SK-N-SH treated with all-trans-retinoic acid at 6 μM for 48 hours (cell line): ENCODE results near the gene CHMP1B.

Experiments used
- ATAC-seq: fragments of 200-7000 bp; cut with Tn5 transposase; 3 replicates; pipeline ENCODE4 v1.9.1; 2020; ENCODE audit warnings: mild to moderate bottlenecking, moderate library complexity
- ARNTL ChIP-seq: fragments of 450-650 bp; formaldehyde crosslinking; IDR thresholded peaks from 2 replicates; pipeline ENCODE4 v1.5.0; 2020; ENCODE audit warnings: low read depth, mild to moderate bottlenecking, moderate library complexity, borderline replicate concordance
- BACH2 ChIP-seq: fragments of 250-450 bp; sonication (Bioruptor Pico); IDR thresholded peaks from 2 replicates; pipeline ENCODE4 v1.9.0; 2021; ENCODE audit warnings: mild to moderate bottlenecking, borderline replicate concordance
- CREB5 ChIP-seq: fragments of 250-450 bp; sonication (Bioruptor Pico); IDR thresholded peaks from 2 replicates; pipeline ENCODE4 v1.5.1; 2020; ENCODE audit warnings: low read depth, mild to moderate bottlenecking, moderate library complexity
- CSDC2 ChIP-seq: fragments of 250-450 bp; sonication (Bioruptor Pico); IDR thresholded peaks from 2 replicates; pipeline ENCODE4 v1.5.0; 2020; ENCODE audit warnings: mild to moderate bottlenecking, moderate library complexity
- CSRNP3 ChIP-seq: fragments of 250-450 bp; sonication (Bioruptor Pico); IDR thresholded peaks from 2 replicates; pipeline ENCODE4 v1.5.1; 2021; ENCODE audit warnings: mild to moderate bottlenecking, moderate library complexity
- GLIS3 ChIP-seq: fragments of 250-450 bp; sonication (Bioruptor Pico); IDR thresholded peaks from 2 replicates; pipeline ENCODE4 v1.5.0; 2020; ENCODE audit warnings: mild to moderate bottlenecking, moderate library complexity
- ISL1 ChIP-seq: fragments of 250-450 bp; sonication (Bioruptor Pico); IDR thresholded peaks from 2 replicates; pipeline ENCODE4 v2.1.2; 2022; ENCODE audit warnings: mild to moderate bottlenecking, moderate library complexity
- OSR1 ChIP-seq: fragments of 250-450 bp; sonication (Bioruptor Pico); IDR thresholded peaks from 2 replicates; pipeline ENCODE4 v1.8.0; 2022; ENCODE audit warnings: moderate library complexity, mild to moderate bottlenecking, inconsistent platforms
- PATZ1 ChIP-seq: fragments of 250-450 bp; sonication (Bioruptor Pico); IDR thresholded peaks from 2 replicates; pipeline ENCODE4 v1.8.0; 2020; ENCODE audit warnings: mild to moderate bottlenecking, moderate library complexity, borderline replicate concordance
- PPARA ChIP-seq: fragments of 250-450 bp; sonication (Bioruptor Pico); IDR thresholded peaks from 2 replicates; pipeline ENCODE4 v1.5.0; 2020; ENCODE audit warnings: mild to moderate bottlenecking, borderline replicate concordance
- RARB ChIP-seq: fragments of 250-450 bp; sonication (Bioruptor Pico); IDR thresholded peaks from 2 replicates; pipeline ENCODE4 v1.8.0; 2021; ENCODE audit warnings: mild to moderate bottlenecking, moderate library complexity
- TCF4 ChIP-seq: fragments of 250-450 bp; sonication (Bioruptor Pico); IDR thresholded peaks from 2 replicates; pipeline ENCODE4 v1.8.0; 2021; ENCODE audit warnings: mild to moderate bottlenecking, moderate library complexity, borderline replicate concordance
- TSHZ2 ChIP-seq: fragments of 250-450 bp; sonication (Bioruptor Pico); IDR thresholded peaks from 2 replicates; pipeline ENCODE4 v1.5.0; 2020; ENCODE audit warnings: mild to moderate bottlenecking, moderate library complexity
- ZC3H10 ChIP-seq: fragments of 250-450 bp; sonication (Bioruptor Pico); IDR thresholded peaks from 2 replicates; pipeline ENCODE4 v1.5.1; 2021; ENCODE audit warnings: mild to moderate bottlenecking, moderate library complexity
- ZFP3 ChIP-seq: fragments of 250-450 bp; sonication (Bioruptor Pico); IDR thresholded peaks from 2 replicates; pipeline ENCODE4 v1.5.0; 2020; ENCODE audit warnings: mild to moderate bottlenecking, moderate library complexity
- ZNF565 ChIP-seq: fragments of 450-650 bp; formaldehyde crosslinking; conservative IDR thresholded peaks from 2 replicates; pipeline ENCODE4 v1.5.0; 2020; ENCODE audit warnings: low read depth, mild to moderate bottlenecking, moderate library complexity
- ZNF70 ChIP-seq: fragments of 450-650 bp; formaldehyde crosslinking; IDR thresholded peaks from 2 replicates; pipeline ENCODE4 v1.5.0; 2020; ENCODE audit warnings: mild to moderate bottlenecking, moderate library complexity
- ZNF8 ChIP-seq: fragments of 450-650 bp; formaldehyde crosslinking; IDR thresholded peaks from 2 replicates; pipeline ENCODE4 v1.5.0; 2020; ENCODE audit warnings: mild to moderate bottlenecking, moderate library complexity
- TF ChIP-seq, protein P1 (sequence below): fragments of 250-450 bp; sonication (Bioruptor Pico); IDR thresholded peaks from 2 replicates; pipeline ENCODE4 v1.8.0; 2021; ENCODE audit warnings: low read depth, mild to moderate bottlenecking, moderate library complexity, borderline replicate concordance

CHMP1B gene

GRCh38 chr18:11840493-11840892, 10.7 kb upstream of the CHMP1B start (continued):
- no peak for TF ChIP-seq ARNTL (CRISPR knock-in tag)
- TF ChIP-seq, all 23 proteins: peak for 0

- TF ChIP-seq ZC3H10 (CRISPR knock-in tag): no peak
- no peak for TF ChIP-seq CSDC2 (CRISPR knock-in tag)
- no peak for TF ChIP-seq ZNF70
- TF ChIP-seq, protein P1, sequence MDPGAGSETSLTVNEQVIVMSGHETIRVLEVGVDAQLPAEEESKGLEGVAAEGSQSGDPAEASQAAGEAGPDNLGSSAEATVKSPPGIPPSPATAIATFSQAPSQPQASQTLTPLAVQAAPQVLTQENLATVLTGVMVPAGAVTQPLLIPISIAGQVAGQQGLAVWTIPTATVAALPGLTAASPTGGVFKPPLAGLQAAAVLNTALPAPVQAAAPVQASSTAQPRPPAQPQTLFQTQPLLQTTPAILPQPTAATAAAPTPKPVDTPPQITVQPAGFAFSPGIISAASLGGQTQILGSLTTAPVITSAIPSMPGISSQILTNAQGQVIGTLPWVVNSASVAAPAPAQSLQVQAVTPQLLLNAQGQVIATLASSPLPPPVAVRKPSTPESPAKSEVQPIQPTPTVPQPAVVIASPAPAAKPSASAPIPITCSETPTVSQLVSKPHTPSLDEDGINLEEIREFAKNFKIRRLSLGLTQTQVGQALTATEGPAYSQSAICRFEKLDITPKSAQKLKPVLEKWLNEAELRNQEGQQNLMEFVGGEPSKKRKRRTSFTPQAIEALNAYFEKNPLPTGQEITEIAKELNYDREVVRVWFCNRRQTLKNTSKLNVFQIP (CRISPR knock-in tag): no peak
- no peak for TF ChIP-seq TSHZ2
- no peak for TF ChIP-seq ZFP3 (CRISPR knock-in tag)
- no peak for TF ChIP-seq ZNF8 (CRISPR knock-in tag)
- TF ChIP-seq ZNF565 (CRISPR knock-in tag): no peak
- TF ChIP-seq CSRNP3 (CRISPR knock-in tag): no peak
- TF ChIP-seq ARNTL (CRISPR knock-in tag): no peak
- no peak for TF ChIP-seq TCF4 (CRISPR knock-in tag)
- TF ChIP-seq BACH2 (CRISPR knock-in tag): no peak
- TF ChIP-seq PPARA: no peak
- TF ChIP-seq RARB (CRISPR knock-in tag): no peak
- no peak for ATAC-seq
Measured at GRCh38 chr18:11842562-11842961, 8.7 kb upstream of the CHMP1B start.

DNA sequence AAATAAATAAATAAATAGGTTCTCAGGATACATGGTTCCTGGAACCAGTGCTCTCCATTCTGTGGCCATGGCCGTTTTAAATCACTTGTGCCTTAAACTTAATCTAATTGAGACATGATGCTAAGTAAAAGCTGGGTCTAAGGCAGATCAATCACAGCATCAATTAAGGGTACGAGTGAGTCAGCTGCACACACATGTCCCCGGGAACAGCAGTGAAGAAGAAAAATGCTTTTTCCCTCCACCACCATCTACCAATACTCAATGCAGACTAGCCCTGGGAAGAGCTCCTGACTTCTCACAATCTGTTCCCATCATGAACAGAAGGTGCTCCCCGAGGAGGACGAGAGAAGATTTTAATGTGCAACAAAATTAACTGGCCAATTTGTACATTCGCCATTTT, 6.8 kb upstream of the CHMP1B start:
- ATAC-seq: no peak
- TF ChIP-seq, protein P1 (CRISPR knock-in tag): no peak
- TF ChIP-seq CREB5 (CRISPR knock-in tag): no peak
- no peak for TF ChIP-seq OSR1 (CRISPR knock-in tag)
- no peak for TF ChIP-seq ISL1 (CRISPR knock-in tag)
- no peak for TF ChIP-seq CSDC2 (CRISPR knock-in tag)
- TF ChIP-seq PPARA: no peak
- TF ChIP-seq GLIS3 (CRISPR knock-in tag): no peak
- TF ChIP-seq PATZ1: no peak
